ENCODE results near the gene MASP1.
"Not testable (repeated sequence)": the region's sequence is repeated elsewhere in the genome, so short reads cannot be mapped to it uniquely, and the experiment has no call there.

MASP1 gene

GRCh38 chr3:187263270-187263669, 28.3 kb downstream of the MASP1 start:
- no peak for DNase-seq

- DNase-seq, result no peak
These were observed 29.2 kb downstream of the MASP1 start for GRCh38 chr3:187262360-187262759.

GRCh38 chr3:187261541-187261969, 30.0 kb downstream of the MASP1 start:
- no peak for DNase-seq

DNA sequence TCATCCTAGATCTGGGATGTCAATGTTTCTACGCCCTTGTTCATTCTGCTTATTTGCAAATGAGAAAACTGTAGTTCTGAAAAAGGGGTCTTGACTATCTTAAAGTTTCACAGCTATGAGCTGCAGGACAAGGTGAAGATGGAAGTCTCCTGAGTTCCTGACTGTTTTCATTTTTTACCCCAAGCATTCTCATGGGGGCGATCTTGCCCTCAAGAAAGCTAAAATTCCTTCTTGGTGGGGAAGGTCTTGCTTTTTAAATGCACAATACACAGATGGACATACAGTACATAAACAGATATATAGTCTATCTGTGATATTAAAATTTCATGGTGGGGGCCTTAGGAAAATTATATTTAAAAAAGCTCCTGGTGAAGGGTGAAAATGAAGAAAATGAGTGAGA, 32.4 kb downstream of the MASP1 start:
- DNase-seq, result no peak

GRCh38 chr3:187257992-187258692, 33.4 kb downstream of the MASP1 start:
- DNase-seq, result no peak

DNA sequence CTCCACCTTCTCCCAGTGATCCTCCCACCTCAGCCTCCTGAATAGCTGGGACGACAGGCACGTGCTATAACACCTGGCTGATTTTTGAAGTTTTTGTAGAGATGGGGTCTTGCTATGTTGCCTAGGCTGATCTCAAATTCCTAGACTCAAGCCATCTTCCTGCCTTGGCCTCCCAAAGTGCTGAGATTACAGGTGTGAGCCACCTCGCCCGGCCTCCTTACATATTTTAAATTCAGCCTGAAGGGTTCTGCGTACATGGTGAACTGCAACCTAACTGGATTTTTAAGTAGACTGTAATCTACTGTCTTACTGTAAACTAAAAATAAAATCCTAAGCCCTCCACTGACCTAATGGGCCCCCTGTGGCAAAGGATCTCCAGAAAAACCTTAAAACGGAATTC, 34.1 kb downstream of the MASP1 start:
- no peak for DNase-seq

DNA sequence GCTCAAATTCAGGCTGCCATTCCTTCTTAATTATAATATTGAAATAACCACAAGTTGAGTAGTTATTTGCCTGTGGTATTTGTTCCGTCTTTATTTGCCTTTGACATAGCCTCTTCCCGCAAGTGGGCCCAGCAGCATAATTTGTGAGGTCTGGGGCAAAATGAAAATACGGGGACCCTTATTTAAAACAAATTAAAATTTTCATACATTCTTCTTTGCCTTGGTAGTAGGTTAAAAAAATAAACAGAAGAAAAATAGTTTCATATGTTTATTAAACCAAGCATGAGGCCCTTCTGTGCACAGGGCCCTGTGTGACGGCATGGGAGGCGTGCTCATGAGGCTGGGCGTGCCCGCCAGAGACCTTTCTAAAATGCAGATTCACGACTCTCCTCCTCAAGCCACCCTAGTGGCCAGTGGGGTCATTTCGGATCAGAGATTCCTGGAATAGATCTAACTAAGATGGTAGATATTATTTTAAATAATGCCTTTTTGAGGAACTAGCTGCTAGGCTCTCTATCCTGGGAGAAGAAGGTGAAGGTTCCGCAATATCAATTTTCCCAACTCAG, 35.4 kb downstream of the MASP1 start:
- no peak for DNase-seq

DNA sequence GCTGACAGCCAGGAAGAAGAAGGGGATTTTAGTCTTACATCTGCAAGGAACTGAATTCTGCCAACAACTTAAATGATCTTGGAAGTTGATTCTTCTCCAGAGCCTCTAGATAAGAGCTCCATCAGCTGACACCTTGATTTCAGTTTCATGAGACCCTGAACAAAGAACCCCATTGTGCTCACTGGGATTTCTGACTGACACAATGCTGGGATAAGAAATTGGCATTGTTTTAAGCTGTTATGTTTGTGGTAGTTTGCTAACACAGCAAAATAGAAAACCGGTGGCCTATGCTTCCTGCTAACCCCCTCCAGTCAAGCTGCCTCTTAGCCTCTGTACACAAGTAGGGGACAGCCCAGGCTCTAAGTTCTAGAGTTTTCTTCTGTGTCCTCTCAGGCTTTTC, 36.2 kb downstream of the MASP1 start:
- DNase-seq, result no peak

GRCh38 chr3:187252311-187252710, 39.2 kb downstream of the MASP1 start:
- DNase-seq, result no peak

DNA sequence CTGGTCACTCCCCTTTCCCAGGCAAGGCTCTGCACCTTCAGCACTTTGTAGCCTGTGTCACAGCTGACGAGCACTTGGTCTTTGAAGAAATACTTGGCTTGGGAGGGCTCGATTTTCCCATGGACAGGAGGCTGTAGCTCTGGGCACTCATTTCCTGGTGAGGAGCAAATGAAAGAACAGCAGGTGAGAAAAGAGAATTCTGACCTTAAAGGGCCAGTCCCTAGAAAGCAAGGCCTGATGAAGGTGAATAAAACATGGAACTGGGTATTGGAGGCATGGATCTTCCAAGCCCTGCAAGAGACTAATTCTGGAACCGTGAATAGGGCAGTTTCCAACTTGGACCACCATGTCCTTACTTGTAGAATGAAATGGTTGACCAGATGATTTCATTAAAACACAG, 39.9 kb downstream of the MASP1 start:
- DNase-seq, result no peak

- DNase-seq, result no peak
These were observed 44.1 kb downstream of the MASP1 start for GRCh38 chr3:187247398-187247797.

DNA sequence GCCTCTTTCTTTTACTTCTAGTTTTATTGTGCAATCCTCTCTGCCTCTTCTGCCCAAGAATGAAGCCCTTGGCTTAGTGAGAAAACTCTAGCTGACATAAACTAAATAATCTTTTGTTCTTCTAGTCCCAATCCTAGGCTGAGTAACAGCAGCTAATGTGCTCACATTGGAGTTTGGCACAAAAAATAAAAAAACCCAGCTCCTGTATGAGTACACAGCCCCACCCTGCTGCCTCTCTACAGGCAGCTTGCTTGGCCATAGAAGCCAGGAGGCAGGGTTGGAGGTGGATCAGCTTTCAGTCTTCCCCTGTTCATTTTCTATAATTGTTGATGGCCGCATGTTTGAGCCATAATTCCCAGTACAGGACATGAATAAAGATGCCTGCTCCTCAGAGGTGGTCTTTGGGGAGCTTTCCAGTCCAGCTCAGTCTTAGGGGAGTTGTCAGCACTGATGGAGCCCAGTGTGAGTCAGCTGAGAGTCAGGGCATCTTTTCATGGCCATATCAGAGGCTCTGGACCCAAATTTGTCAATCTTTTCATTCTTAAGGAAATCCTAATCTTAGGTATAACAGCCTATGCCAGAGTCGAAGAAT, 47.5 kb downstream of the MASP1 start:
- no peak for DNase-seq

DNA sequence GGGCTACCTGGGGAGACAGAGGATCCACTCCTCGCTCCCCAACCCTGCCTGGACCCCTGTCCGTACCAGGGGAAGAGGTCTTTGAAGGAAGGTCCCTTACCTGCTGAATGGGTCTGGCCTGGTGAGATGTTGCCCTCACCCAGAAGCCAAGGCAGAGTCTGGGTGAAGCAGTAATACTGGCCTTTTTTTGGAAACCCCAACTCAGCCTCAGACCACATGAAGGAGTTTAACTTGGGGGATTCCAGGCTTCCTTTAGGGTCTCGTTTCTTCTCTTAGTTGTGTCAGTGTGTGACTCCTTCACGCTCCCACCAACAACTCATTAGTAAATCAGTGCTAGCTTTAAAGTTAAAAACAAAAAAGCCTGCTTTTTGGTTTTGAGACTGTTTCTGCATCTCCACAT, 48.6 kb downstream of the MASP1 start:
- no peak for DNase-seq

DNA sequence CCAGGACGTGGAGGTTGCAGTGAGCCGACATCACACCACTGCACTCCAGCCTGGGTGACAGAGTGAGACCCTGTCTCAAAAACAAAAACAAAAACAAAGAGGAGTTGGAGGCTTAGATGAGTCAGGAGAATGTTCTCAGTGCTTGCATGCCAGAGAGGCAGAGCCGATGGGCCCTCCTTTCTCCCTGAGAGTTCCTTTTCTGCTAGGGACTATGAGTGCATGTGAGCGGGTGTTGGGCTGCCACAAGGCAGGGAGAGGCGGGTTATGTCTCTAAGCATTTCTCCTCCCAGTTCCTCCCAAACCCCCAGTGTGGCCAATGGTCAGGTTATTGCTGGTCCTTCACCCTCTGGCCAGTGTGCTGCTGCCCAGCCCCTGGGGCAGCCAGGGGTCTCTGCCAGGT, 49.1 kb downstream of the MASP1 start:
- DNase-seq, result no peak

- not testable (repeated sequence) for DNase-seq
These were observed 52.7 kb downstream of the MASP1 start for GRCh38 chr3:187238835-187239234.

DNA sequence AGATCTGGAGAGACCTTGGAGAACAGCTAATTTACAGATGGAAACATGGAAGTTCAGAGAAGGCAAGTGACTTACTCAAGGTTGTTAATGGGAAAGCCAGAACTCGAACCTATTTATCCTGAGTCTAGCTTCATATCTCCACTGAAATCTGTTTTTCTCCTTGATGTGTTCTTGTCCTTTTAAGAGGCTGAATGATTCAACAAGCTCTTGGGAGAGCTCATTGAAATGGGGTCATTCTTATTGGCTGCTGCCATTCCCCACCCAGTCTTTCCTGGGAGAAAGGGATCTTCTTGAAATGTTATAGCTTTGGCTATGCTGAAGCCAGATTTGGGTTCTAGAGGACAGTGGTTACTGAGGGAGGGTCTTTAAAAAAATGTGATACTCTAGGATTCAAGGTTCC, 53.3 kb downstream of the MASP1 start:
- no peak for DNase-seq

GRCh38 chr3:187237741-187238140, 53.8 kb downstream of the MASP1 start:
- DNase-seq, result no peak

DNA sequence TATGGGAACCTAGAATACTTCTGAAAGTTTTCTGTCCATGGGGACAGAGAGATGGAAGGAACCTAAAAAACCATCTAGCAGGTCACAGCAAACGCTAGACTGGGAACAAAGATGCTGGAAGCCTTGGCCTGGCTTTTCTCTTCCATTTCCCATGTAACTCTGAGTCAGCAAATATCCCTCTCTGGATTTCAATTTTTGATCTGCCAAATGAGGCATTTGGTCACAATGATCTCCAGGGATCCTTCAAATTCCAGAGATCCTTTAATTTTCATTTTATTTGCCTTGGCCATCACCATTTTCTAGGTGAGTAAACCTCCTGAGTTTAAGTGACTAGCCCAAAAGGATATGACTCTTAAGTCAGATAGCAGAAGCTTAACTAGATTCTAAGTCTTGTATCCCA, 54.6 kb downstream of the MASP1 start:
- DNase-seq, result no peak

- DNase-seq, result no peak
These were observed 61.5 kb downstream of the MASP1 start for GRCh38 chr3:187230011-187230410.

DNA sequence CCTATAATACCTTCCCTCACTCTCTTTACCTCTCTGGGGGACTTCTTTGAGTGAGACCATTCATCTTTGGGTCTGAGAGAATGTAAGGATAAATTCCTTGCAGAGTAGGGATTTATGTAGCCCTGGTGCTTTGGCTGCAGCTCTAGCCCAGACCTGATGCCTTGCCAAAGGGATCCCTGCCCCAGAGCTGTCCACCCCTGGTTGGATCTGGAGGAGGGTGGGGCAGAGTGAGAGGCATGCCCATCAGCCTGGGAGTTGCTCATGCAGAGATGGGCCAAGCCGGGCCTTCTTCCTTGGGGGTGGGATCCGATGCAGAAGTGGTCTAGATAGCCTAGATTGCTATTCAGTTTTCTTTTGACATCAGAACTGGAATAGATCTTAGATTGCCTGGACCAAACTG, 62.8 kb downstream of the MASP1 start:
- DNase-seq, result no peak

DNA sequence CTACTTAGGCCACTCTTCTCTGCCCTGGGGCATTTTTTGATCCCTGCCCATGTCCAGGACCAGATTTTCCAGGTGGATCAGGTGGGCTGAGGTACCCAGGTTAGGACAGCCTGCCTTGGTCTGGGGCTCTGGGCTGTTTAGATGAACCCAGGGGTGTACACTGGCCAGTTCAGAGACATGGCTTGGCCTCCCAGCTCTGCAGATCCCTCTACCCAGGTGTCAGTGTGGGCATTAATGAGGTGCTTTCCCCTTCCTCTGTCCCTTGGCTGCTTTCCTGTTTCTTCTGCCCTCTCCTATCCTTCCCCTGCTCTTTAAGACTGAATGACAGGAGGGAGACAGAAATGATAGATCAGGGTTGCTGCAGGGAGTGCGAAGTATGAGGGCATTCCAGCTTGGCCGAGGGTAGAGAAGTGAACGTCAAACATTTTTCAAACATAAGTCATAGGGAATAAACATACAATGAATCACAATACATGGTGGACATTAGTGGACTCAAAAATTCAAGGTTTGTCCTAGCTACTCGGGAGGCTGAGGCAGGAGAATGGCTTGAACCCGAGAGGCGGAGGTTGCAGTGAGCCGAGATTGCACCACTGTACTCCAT, 63.8 kb downstream of the MASP1 start:
- DNase-seq, result no peak

DNA sequence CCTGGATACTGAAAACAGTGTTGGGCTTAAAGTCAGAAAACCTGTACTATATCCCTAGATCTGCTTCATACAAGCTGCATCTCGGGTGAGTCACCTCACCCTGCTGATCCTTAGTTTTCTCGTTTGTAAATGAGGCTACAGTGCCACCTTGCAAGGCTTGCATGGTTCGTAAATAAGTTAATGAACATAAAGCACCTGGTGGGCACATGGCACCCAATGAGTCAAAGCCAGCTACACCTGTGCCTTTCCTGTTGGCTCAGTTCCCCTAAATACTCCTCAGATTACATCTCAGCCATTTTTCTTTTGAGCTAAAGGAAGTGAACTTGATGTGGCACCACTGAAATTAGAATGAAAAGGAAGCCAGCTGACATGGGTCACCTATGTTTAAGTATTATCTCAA, 67.7 kb downstream of the MASP1 start:
- DNase-seq, result no peak

- DNase-seq, result no peak
These were observed 68.7 kb downstream of the MASP1 start for GRCh38 chr3:187222801-187223200.

DNA sequence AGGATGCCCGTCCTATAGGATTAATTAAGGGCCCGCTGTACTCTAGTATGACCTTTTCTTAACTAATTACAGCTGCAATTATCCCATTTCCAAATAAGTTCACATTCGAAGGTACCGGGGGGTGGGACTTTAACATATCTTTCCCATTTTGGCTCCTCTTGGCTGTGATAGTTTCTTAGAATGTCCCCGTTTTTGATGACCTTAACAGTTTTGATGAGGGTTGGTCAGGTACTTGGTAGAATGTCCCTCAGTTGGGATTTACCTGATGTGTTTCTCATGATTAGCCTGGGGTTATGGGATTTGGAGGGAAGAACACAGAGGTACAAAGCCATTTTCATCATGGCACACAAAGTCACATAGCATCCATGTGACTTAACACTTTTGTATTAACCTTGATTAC, 76.1 kb downstream of the MASP1 start:
- DNase-seq, result no peak
